Activated CD8-positive, alpha-beta memory T cell treated with anti-CD3 and anti-CD28 coated beads, Interleukin-2, amount 50 U/mL, for 1 hour (primary cell): ENCODE measurements around the gene NHERF1.

Experiments used
- DNase-seq: peaks from one replicate; pipeline ENCODE4 v3.0.0-alpha.2; 2020; ENCODE audit errors: extremely low read depth

The NHERF1 gene

DNA sequence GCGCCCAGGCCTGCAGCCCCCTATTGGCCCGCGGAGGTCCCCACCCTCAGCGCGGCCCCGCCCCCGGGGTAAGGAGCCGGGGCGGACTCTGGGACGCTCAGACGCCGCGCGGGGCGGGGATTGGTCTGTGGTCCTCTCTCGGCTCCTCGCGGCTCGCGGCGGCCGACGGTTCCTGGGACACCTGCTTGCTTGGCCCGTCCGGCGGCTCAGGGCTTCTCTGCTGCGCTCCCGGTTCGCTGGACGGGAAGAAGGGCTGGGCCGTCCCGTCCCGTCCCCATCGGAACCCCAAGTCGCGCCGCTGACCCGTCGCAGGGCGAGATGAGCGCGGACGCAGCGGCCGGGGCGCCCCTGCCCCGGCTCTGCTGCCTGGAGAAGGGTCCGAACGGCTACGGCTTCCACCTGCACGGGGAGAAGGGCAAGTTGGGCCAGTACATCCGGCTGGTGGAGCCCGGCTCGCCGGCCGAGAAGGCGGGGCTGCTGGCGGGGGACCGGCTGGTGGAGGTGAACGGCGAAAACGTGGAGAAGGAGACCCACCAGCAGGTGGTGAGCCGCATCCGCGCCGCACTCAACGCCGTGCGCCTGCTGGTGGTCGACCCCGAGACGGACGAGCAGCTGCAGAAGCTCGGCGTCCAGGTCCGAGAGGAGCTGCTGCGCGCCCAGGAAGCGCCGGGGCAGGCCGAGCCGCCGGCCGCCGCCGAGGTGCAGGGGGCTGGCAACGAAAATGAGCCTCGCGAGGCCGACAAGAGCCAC lies at the start of gene NHERF1:
Gene NHERF1 (plus strand): TSS at position 100 of the 750 bp plus-strand sequence. CDS start 219 bp downstream, at position 319.
- DNase-seq: peak; percentile 73

GRCh38 chr17:74699236-74699635 lies 49.2 kb upstream of the NHERF1 start:
- no peak for DNase-seq

DNA sequence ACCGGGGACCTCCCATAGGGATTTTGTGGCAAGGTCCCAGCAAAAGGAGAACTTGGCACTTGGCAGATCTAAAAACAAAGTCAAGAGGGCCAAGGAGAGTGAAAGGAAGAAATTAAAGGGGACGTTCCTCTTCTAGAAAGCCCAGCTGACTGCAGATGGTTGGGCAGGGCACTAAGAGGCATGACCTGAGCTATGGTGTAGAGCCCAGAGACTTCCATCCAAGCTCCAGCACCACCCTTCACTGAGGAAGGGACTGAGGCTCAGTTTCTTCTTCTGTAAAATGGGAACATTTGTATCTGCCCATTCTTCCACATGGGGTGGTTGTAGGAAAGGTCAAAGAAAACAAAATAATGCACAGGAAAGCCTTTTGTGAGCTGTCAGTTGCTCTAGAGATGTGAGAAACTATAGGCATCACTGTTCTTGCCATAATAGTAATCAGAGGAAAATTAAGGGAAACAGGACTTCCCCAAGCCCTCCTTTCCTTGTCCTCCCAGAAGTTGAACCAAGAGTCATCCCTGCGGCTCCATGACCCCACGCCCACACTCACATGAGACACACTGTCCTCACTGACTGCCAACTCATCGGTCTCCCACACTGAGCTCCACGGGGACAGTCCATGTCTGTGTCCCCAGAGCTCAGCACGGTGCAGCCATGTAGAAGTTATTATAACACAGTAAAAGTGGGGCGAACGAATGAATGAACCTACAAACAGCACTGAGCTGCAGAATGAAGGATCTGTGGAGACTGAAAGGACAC lies 46.1 kb upstream of the NHERF1 start:
- DNase-seq: no peak

- DNase-seq: no peak
Observed at GRCh38 chr17:74703311-74703710, 45.1 kb upstream of the NHERF1 start.

DNA sequence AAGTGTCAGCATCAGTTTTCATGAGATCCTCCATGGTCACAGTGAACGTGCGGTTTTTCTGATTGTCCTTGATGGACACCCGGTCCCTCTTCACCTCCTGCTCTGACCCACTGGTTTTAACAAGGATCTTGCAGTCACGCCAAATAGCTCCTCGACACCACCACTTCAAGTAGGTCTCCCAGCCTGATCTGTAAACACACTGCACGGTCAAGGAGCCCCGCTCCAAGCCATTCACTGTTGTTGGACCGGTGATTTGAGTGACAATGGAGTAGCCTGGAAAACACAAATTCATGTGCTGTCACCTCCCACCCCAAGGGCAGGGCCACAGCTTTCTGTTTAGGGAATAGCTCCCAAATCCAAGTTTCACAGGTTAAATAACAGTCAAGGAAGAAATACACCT lies 43.9 kb upstream of the NHERF1 start:
- DNase-seq: no peak

GRCh38 chr17:74711058-74711824 lies 37.2 kb upstream of the NHERF1 start:
- no peak for DNase-seq

GRCh38 chr17:74712301-74712700 lies 36.1 kb upstream of the NHERF1 start:
- no peak for DNase-seq

DNA sequence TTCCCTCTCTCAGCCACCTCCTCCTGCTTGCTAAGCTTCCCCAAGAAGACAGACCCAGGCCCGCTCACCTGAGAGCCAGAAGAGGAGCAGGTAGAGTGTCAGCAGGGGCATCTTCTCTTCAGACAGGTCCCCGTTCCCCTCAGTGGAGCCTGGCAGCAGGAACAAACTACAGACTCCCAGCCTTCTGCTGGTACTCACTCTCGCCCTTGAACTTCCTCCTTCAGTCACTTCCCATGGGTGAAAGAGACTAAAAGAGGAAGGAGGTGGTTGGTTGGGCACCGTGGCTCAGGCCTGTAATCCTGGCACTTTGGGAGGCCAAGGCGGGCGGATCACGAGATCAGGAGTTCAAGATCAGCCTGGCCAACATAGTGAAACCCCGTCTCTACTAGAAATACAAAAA lies 35.7 kb upstream of the NHERF1 start, which contains the start of gene CD300LF:
Gene CD300LF (minus strand): TSS at position 168 of the 400 bp plus-strand sequence. CDS start 57 bp downstream, at position 111.
- no peak for DNase-seq

DNA sequence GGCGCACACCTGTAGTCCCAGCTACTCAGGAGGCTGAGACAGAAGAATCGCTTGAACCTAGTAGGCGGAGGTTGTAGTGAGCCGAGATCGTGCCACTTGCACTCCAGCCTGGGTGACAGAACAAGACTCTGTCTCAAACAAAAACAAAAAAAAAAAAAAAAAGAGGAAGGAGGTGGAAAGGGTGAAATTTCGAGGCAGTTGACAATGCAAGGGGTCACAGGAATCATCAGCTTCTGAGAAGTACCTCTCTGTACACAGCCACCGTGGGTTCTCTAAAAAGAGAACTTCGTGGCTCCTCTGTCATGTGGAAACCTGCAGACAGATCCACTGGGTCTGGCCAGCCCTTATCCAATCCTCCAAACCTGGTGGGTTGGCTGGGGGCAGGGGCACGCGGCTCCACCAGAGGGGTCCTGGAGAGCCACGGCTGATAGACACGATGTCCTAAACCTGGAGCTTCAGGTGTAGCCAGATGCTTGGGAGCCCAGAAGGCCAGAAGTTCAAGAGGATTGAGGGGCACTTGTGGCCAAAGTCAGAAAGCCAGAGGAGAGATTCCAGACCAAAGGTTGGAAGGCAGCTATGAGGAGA lies 35.2 kb upstream of the NHERF1 start:
- DNase-seq: no peak

GRCh38 chr17:74715144-74715543 lies 33.3 kb upstream of the NHERF1 start:
- no peak for DNase-seq

DNA sequence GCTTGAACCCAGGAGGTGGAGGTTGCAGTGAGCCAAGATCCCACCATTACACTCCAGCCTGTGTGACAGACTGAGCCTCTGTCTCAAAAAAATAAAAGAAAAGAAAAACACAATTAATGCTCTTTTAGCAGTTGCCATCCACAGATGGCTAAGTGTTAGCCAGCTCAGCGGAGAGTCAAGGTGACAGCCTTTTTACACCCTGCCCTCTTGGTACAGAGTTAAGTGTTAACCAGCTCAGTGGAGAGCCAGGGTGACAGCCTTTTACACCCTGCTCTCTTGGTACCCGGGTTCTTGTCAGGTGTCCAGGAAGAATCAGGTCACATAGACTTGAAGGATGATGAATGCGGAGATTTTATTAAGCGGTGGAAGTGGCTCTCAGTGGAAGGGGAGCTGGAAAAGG lies 27.9 kb upstream of the NHERF1 start:
- DNase-seq: no peak

- DNase-seq: no peak
Observed at GRCh38 chr17:74722782-74723181, 25.6 kb upstream of the NHERF1 start.

DNA sequence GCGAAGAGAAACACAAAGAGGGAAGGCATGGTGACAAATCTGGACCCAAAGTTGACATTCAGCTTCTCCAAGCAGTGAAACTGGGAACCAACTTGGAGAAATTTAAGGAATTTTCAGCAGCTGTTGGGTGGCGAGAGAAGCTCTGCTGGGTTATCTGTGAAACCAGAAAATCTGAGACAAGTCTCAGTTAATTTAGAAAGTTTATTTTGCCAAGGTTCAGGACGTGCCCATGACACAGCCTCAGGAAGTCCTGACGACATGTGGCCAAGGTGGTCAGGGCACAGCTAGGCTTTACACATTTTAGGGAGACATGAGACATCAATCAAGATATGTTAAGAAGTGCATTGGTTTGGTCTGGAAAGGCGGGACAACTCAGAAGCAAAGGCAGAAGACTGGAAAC lies 24.5 kb upstream of the NHERF1 start:
- no peak for DNase-seq

GRCh38 chr17:74725111-74725510 lies 23.3 kb upstream of the NHERF1 start:
- no peak for DNase-seq

DNA sequence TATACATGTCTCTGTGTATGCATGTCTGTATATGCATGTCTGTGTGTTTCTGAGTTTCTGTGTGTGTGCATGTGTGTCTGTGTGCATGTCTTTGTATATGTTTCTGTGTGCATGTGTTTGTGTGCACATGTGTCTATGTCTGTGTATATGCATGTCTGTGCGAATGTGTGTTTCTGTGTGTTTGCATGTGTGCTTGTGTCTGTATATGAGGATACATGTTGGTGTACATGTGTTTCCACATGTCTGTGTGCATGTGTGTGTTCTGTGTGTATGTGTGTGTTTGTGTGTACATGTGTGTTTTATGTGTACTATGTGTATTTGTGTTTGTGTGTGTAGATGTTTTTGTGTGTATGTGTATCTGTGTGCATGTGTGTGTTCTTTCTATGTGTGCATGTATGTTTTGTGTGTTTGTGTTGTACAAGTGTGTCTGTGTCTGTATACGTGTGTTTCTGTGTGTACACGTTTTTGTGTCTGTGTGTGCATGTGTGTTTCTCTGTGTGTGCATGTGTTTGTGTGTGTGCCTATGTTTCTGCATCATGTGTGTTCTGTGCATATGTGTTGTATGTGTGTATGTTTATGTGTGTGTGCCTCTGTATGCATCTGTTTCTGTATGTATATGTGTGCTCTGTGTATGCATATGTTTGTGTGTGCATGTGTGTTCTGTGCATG lies 20.3 kb upstream of the NHERF1 start:
- no peak for DNase-seq

DNA sequence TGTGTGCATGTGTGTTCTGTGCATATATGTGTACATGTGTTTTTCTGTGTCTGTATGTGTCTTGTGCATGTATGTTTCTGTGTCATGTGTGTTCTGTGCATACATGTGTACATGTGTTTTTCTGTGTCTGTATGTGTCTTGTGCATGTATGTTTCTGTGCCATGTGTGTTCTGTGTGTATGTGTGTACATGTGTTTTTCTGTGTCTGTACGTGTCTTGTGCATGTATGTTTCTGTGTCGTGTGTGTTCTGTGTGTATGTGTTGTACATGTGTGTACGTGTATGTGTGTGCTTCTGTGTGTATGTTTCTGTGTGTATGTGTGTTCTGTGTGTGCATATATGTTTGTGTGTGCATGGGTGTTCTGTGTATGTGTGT lies 19.7 kb upstream of the NHERF1 start:
- DNase-seq: no peak

DNA sequence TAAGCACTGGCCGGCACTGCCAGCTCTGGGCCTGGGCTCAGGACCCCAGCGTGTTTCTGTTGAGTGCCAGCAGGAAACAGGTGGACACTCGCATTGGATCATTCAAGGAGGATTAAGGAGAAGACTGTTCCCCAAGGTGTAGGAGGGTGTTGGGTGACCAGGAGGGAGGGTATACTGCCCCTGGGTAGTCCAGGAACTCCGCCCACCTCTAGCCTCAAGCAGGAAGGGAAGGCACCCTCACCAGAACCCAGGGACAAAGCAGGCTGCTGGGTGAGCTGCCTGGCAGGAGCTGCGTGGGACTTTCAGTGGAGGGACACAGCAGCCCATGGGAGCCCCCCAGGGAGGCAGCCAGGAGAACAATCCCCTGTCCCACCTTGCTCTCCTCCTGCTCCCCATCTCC lies 19.1 kb upstream of the NHERF1 start:
- no peak for DNase-seq

- DNase-seq: no peak
Observed at GRCh38 chr17:74729866-74730265, 18.6 kb upstream of the NHERF1 start.

DNA sequence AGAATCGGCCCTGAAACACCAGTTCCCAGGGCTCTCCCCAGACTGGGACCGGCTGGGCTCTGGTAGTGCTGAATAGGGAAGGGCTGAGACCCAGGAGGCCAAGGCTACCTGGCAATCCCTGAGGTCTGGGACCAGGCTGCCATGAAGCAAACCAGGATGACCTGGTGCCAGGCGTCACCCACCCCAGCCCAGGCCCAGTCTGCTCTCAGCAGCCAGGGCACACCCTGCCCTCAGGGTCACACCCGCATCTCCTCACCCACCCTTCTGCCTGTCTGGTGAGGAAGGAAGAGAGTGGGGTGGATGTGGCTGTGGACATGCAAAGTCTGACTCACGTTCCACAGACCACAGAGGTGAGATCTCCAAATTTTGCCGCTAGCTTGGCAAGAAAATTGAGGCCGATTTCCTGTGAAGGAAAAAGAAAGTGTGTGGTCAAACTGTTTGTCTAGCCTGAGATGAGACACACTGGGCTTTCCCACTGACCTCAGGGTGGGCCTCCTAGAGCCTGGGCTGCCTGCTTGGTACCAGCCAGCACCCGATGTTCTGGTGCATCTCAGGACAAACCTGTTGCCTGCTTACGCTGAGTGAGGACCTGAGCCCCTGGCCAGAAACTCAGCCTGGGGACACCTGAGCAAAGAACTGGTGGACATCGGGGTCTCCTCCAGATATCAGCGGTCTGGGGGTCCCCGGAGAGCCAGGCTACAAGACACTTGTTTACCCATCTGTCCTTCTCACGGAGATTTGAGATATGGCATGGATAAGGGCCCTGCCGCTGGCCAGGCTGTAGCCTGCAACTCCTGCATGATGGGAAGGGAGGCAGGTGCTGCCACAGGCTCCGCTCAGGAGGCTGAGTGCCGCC lies 17.7 kb upstream of the NHERF1 start:
- DNase-seq: peak; percentile 40

- no peak for DNase-seq
Observed at GRCh38 chr17:74731347-74731605, 17.2 kb upstream of the NHERF1 start.
